ENCODE results near the gene KCNK15.
A peak's percentile ranks its signal among the peaks of the same experiment; 100 is the strongest.
"Not testable (repeated sequence)": the region's sequence is repeated elsewhere in the genome, so short reads cannot be mapped to it uniquely, and the experiment has no call there.

KCNK15 gene

GRCh38 chr20:44756011-44756688 is 10.5 kb downstream of the KCNK15 start:
- FAIRE-seq (no peak), DNase-seq (ENCODE audit: insufficient read length, low spot score) (no peak)

DNA sequence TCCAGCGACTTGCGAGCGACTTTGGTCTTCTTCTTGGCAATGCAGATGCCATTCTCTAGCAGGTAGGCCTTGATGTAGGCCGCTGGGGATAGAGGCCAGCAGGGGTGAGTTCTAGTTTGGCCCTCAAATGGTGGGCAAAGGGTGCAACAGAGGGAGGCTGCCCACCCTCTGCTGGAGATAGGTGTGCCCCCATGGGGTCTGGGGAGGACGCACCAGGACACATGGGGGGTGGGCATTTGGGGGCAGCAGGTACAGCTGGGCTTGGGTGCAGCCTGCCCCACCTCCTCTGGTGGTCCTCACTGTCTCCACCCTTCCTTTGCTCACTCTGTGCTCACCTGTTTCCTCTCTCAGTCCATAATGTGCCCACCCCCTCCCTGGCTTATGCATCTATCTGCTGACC is 11.3 kb downstream of the KCNK15 start:
- DNase-seq (ENCODE audit: insufficient read length, low spot score): no peak
- no peak for FAIRE-seq

DNA sequence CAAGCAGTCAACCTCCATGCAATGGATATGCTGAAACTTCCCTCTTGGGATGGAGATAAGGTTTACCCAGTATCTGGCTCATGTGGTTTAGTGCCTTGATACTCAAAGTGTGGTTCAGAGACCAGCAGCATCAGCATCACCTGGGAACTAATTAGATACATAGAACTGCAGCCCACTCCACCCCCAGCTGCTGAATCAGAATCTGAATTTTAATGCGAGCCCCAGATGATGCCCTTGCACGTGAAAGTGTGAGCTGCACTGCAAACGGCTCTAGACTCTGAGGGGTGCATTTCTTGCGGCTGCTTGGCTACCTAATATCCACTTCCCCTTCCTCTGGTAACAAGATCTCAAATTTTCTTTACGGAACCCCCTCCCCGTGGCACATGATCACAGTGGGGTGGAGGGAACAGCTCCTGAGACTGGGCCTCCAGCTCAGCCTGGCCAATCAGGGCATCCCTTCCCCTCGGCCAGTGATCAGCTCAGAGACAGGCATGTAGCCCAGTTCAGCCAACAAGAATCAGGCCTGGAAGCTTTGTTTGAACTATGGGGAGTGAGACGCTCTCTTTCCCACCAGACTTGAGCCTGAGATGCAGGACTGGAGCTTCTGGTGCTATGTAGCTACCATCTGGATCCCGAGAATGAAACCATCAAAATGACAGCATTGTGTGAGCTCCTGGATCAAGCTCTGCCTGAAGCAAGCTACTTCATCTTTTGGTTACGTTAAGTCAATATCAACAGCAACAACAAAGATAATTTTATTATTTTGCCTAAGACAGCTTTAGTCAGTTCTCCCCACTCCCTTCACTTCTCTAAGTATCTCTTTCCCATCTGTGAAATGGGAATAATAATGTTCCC is 12.8 kb downstream of the KCNK15 start:
- no peak for FAIRE-seq
- no peak for DNase-seq (ENCODE audit: insufficient read length, low spot score)

- DNase-seq (ENCODE audit: insufficient read length, low spot score) (no peak), FAIRE-seq (no peak)
These were observed 13.9 kb downstream of the KCNK15 start for GRCh38 chr20:44759595-44759994.

GRCh38 chr20:44761423-44761822 is 15.8 kb downstream of the KCNK15 start:
- DNase-seq (ENCODE audit: insufficient read length, low spot score) (no peak), FAIRE-seq (no peak)

GRCh38 chr20:44762466-44763140 is 16.9 kb downstream of the KCNK15 start:
- no peak for FAIRE-seq
- no peak for DNase-seq (ENCODE audit: insufficient read length, low spot score)

DNA sequence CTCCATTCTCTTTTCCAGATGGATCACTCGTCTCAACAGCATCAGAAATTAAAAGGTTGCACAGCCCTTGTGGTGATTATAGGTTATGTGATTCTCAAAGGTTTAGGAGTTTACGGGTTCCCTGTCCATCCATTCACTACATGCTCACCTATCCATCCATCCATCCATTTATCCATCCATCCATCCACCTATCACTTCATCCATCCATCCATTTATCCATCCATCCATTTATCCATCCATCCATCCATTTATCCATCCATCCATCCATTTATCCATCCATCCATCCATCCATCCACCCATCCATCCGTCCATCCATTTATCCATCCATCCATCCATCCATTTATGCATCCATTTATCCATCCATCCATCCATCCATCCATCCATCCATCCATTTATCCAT is 18.1 kb downstream of the KCNK15 start:
- DNase-seq (ENCODE audit: insufficient read length, low spot score); FAIRE-seq: not testable (repeated sequence)

GRCh38 chr20:44765091-44765490 is 19.4 kb downstream of the KCNK15 start:
- DNase-seq (ENCODE audit: insufficient read length, low spot score) (no peak), FAIRE-seq (no peak)

- no peak for DNase-seq (ENCODE audit: insufficient read length, low spot score)
- no peak for FAIRE-seq
These were observed 20.2 kb downstream of the KCNK15 start for GRCh38 chr20:44765701-44766347.

DNA sequence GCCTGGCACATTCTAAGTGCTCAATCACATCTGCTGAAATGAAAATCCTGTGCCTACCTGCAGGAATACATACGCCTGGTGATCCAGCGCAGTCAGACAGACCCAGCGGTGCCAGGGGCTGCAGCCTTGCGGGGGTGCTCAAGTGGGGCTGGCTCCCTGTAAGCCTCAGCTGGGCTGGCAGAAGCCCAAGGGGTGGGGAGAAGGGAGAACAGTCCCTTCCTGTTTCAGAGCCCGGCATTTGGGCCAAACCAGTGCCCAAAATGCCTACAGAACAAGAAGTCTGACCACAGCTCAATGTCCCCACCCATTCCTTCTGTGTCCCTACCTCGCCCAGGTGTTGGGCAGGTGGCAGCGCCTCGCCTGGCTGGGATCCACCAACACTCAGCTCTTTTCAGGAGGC is 22.6 kb downstream of the KCNK15 start:
- no peak for DNase-seq (ENCODE audit: insufficient read length, low spot score)
- FAIRE-seq: no peak

GRCh38 chr20:44768854-44769480 is 23.3 kb downstream of the KCNK15 start:
- FAIRE-seq: no peak

GRCh38 chr20:44769481-44769863 is 23.8 kb downstream of the KCNK15 start:
- DNase-seq (ENCODE audit: insufficient read length, low spot score) (no peak), FAIRE-seq (no peak)

More at GRCh38 chr20:44768854-44769480, 23.3 kb downstream of the KCNK15 start:
- no peak for DNase-seq (ENCODE audit: insufficient read length, low spot score)

GRCh38 chr20:44770484-44771171 is 25.0 kb downstream of the KCNK15 start:
- no peak for DNase-seq (ENCODE audit: insufficient read length, low spot score)
- FAIRE-seq: no peak

DNA sequence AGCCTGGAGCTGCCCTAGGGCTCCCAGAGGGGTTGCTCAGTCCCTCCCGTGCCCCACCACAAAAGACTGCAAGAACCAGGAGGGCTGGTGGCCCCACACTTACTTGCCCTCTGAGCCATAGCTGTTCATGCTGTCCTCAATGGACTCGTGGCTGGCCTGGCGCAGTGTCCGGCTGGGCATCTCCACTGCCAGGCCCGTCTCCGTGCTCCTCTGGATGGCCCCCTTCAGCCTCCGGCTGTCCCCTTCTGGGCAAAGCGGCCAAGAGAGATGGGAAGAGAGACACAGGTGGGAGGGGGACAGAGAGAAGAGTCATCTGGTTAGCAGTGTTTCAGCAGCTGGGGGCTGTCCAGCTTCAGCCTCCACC is 25.5 kb downstream of the KCNK15 start:
- DNase-seq (ENCODE audit: insufficient read length, low spot score) (no peak), FAIRE-seq (no peak)

DNA sequence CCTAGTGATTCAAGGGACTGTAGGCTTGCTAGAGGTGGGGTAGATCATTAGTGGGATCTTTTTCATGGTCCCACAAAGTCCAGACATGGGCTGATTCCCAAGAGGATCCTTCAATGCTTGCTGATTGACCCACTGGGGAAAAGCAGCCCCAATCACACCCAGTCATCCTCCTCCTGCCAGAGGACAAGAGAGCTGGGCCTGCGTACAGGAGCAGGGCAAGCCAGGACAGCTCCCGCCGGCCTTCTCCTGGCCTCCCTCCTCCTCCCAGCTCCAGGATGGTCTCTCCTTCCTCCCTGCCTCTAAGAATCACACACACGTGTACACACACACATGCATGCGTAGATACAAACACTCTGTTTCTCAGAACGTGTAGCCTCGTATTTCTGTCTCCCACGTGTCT is 27.0 kb downstream of the KCNK15 start:
- DNase-seq (ENCODE audit: insufficient read length, low spot score) (no peak), FAIRE-seq (no peak)

GRCh38 chr20:44773070-44773829 is 27.6 kb downstream of the KCNK15 start:
- DNase-seq (ENCODE audit: insufficient read length, low spot score) (no peak), FAIRE-seq (no peak)

DNA sequence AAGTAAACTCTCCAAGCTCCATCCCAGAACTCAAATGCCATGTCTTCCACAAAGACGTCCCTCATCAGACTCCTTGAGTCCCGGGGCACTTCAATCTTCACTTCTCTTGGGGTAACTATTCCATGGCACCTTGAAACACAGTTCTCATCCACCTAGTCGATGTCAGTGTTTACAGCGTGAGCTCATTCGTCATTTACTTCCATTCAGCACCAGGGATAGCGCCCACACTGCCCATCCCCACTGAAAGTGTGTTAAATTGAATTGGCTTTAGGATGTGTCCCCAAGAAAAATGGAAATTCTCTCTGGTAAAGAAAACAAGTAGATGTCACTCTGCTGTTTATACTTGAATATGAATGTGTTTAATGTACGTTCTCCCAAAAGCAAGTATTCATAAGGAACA is 31.3 kb downstream of the KCNK15 start:
- FAIRE-seq (no peak), DNase-seq (ENCODE audit: insufficient read length, low spot score) (no peak)

DNA sequence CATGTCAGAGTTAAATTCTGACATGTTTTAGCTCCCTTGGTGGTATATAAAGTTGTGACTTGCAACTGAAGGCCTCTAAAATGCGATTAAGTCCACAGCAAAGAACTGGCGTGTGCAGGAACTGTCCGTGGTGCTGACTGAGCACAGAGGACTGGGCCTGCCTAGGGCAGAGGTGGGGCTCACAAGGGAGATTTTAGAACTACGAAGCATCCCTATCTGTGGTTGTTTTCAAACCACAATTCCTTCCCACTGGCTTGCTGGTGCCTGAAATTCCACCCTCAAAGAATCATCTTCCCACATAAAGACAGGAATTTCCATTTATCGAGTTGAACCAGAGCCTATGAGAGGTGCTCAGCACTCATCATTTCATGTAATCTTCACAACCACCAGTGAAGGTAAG is 34.6 kb downstream of the KCNK15 start:
- peak; percentile 26 for DNase-seq (ENCODE audit: insufficient read length, low spot score)
- no peak for FAIRE-seq

DNA sequence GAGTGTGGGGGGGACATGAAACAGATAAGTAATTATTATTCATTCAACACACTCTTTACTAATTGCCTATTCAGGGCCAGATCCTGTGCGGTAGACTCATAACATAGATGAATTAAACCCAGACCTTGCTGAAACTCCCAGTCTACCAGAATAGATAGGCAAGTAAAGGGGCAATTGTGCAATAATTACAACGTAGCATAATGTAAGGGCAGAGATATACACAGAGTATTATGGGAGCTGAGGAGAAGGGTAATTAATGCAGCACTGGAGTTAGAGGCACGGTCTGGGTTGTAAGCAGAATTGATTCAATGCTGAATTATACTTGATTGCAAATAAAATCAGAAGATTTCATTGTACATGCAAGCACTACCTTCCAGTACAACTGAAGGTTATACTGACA is 35.5 kb downstream of the KCNK15 start:
- DNase-seq (ENCODE audit: insufficient read length, low spot score) (no peak), FAIRE-seq (no peak)
